Left lung (tissue), 10 donors: ENCODE results near the gene TBC1D14. TPM values are rescaled to one million over a fixed set of nuclear protein-coding genes. Genes with fewer than 3 reads are reported as not detected.

Source experiments
- ATAC-seq: fragments of 200-7000 bp; cut with Tn5 transposase; one replicate; pipeline ENCODE4 v1.9.1; 2020; ENCODE audit warnings: moderate library complexity
- DNase-seq, 4 donors: peaks; one replicate each; pipeline ENCODE4 v3.0.0-alpha.2; 2013 to 2020
- H3K27ac ChIP-seq, 2 donors: fragments of 200-600 bp; sonication (generic) in 1 of 2; one replicate each; pipeline versions ENCODE4 v1.5.0 to v1.8.0; 2020 to 2021
- H3K27me3 ChIP-seq, 2 donors: fragments of 200-600 bp; sonication (generic) in 1 of 2; one replicate each; pipeline versions ENCODE4 v1.5.0 to v1.8.0; 2020 to 2021
- H3K36me3 ChIP-seq, 2 donors: fragments of 200-600 bp; sonication (generic) in 1 of 2; one replicate each; pipeline versions ENCODE4 v1.5.0 to v1.8.0; 2020 to 2021
- H3K4me1 ChIP-seq, 2 donors: fragments of 200-600 bp; one replicate each; pipeline ENCODE4 v1.8.0; 2021
- H3K4me3 ChIP-seq, 2 donors: fragments of 200-600 bp; sonication (generic) in 1 of 2; one replicate each; pipeline versions ENCODE4 v1.5.0 to v1.8.0; 2020 to 2021; ENCODE audit warnings: mild to moderate bottlenecking in 1 of 2
- H3K9me3 ChIP-seq, 2 donors: fragments of 200-600 bp; sonication (generic) in 1 of 2; one replicate each; pipeline versions ENCODE4 v1.5.0 to v1.8.0; 2020 to 2021
- intact Hi-C, 2 donors: fragments of 100-400 bp; cut with DNase I; formaldehyde crosslinking; loops; one replicate each; pipeline versions ENCODE4 v1.11.2 to v1.14.2; 2022
- polyA plus RNA-seq, 6 donors: library from polyadenylated mRNA; unstranded; fragments of 120-200 nt; gene quantifications; one replicate each; pipeline ENCODE4 v1.2.1, GENCODE V29; 2013; ENCODE audit not compliant: insufficient read length in 6 of 6
- total RNA-seq, 2 donors: library from RNA; stranded (reverse); fragmentation: NEBNext Ultra II Directional; extraction: Animal tissue kit (Norgen Biotek cat#: 25700); gene quantifications; one replicate each; pipeline ENCODE4 v1.2.1, GENCODE V29; 2021
- TF ChIP-seq, protein P1 (sequence below), 2 donors: fragments of 200-600 bp; sonication (generic) in 1 of 2; IDR thresholded peaks; one replicate each; pipeline versions ENCODE4 v1.5.0 to v1.8.0; 2021; ENCODE audit warnings: antibody characterized with exemption in 2 of 2
- donor health status: DM: no; HTN: yes; CAD: no.
- donor health status: DM: no; HTN: no; CAD: no.

Gene TBC1D14
- total and polyA plus RNA-seq, 8 donors, result 39.2 to 73.4 (median 45.1) TPM

DNA sequence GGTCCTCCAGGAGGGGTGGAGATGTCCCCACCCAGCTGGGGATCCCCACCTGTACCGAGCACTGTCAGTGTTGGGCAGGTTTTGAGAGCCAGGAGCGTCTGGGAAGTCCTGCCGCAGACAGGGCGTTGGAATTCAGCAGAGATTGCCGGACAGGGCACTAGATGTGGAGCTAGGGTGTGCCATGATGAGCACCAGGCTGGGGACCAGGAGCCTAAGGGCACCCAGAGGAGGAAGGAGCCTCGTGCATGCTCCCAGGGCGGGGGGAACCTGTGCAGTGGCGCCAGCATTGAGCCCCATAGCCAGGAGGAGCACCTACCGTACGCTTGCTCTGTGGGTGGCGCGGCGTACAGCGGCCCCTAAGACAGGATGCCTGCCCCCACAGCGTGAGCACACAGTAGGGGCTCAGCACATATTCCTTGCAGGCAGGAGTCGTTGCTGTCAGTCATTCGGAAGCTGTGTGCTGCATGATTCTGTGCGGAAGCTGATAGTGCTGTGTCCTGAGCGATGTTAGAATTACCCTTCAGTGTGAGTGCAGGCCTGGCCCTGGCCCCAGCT lies 114.8 kb downstream of the TBC1D14 start:
- Histone ChIP-seq H3K27ac (no peak overlapping the region), H3K27me3 (no peaks in the 10 kb centered on the region), H3K36me3 (peaks cover 0 to 89% of the 10 kb centered on the region in 2 donors), H3K9me3 (no peaks in the 10 kb centered on the region), H3K4me1 (no peaks in the 10 kb centered on the region), H3K4me3 (no peak overlapping the region)
- TF ChIP-seq, protein P1, sequence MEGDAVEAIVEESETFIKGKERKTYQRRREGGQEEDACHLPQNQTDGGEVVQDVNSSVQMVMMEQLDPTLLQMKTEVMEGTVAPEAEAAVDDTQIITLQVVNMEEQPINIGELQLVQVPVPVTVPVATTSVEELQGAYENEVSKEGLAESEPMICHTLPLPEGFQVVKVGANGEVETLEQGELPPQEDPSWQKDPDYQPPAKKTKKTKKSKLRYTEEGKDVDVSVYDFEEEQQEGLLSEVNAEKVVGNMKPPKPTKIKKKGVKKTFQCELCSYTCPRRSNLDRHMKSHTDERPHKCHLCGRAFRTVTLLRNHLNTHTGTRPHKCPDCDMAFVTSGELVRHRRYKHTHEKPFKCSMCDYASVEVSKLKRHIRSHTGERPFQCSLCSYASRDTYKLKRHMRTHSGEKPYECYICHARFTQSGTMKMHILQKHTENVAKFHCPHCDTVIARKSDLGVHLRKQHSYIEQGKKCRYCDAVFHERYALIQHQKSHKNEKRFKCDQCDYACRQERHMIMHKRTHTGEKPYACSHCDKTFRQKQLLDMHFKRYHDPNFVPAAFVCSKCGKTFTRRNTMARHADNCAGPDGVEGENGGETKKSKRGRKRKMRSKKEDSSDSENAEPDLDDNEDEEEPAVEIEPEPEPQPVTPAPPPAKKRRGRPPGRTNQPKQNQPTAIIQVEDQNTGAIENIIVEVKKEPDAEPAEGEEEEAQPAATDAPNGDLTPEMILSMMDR (IDR thresholded peaks at IDR 0.05), result no peak
- intact Hi-C loops, result no loop called here
- ATAC-seq (no peak), DNase-seq (no peak)

DNA sequence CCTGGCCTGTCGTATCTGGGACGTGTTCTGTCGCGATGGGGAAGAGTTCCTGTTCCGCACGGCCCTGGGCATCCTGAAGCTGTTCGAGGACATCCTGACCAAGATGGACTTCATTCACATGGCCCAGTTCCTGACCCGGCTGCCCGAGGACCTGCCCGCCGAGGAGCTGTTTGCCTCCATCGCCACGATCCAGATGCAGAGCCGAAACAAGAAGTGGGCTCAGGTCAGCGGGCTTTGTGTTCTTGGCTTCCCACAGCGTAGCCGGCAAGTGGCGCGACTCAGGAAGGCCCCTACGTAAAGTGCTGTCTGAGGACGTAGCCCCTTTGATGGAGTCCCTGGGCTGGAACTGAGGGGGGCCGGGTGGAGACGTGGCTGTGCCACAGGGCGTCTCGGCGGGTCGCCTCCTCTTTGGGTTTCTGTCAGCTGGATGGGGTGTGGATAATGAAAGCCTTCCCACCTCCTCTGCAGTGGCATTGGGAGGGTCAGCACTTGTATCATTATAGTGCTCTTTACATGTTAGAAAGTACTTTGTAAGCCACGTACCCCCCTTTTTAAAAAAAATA lies 115.5 kb downstream of the TBC1D14 start:
- no peak for ATAC-seq
- no peak overlapping the region for H3K4me3 ChIP-seq
- H3K9me3 ChIP-seq, result no peaks in the 10 kb centered on the region
- no peak for DNase-seq
- intact Hi-C loops, result no loop called here
- no peaks in the 10 kb centered on the region for H3K27me3 ChIP-seq
- no peaks in the 10 kb centered on the region for H3K4me1 ChIP-seq
- no peak overlapping the region for H3K27ac ChIP-seq
- peaks cover 0 to 93% of the 10 kb centered on the region in 2 donors for H3K36me3 ChIP-seq
- TF ChIP-seq, protein P1 (IDR thresholded peaks at IDR 0.05), result no peak

DNA sequence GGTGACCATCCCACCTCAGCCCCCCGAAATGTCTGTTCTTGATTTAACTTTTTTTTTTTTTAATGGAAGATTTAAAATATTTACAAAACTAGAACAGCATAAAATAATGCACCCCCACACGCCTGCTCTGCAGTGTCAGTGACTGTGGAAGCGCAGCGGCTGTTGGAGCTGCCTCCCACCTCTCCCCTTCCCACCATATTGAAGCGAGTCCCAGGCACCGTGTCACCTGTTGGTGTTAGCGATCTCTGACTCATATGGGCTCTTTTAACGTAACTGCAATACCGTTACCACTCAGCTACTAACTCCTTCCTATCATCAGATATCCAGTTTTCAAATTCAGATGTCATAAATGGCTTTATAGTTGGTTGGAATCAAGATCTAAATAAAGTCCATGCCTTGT lies 116.5 kb downstream of the TBC1D14 start:
- Histone ChIP-seq H3K4me3 (no peak overlapping the region), H3K9me3 (no peaks in the 10 kb centered on the region), H3K27me3 (no peaks in the 10 kb centered on the region), H3K36me3 (peaks cover 0 to 93% of the 10 kb centered on the region in 2 donors), H3K4me1 (no peaks in the 10 kb centered on the region), H3K27ac (no peak overlapping the region)
- DNase-seq, result no peak
- ATAC-seq, result no peak
- TF ChIP-seq, protein P1 (IDR thresholded peaks at IDR 0.05), result no peak
- intact Hi-C loops, result no loop called here

DNA sequence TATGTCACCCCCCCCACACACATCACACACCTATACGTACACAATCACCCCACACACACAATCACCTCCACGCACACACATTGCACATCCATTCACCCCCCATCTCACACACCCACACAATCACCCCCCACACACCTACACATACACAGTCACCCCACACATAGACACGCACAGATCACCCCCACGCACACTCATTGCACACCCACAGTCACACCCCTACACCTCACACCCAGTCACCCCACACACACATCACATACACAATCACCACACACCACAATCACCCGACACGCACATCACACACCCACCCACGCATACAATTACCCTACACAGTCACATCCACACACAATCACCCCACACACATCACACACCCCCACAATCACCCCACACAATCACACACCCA lies 117.7 kb downstream of the TBC1D14 start:
- Histone ChIP-seq H3K9me3 (no peaks in the 10 kb centered on the region), H3K27ac (no peak overlapping the region), H3K4me3 (no peak overlapping the region), H3K27me3 (no peaks in the 10 kb centered on the region), H3K4me1 (no peaks in the 10 kb centered on the region), H3K36me3 (peaks cover 0 to 93% of the 10 kb centered on the region in 2 donors)
- intact Hi-C loops, result no loop called here
- TF ChIP-seq, protein P1 (IDR thresholded peaks at IDR 0.05), result no peak
- ATAC-seq (no peak), DNase-seq (no peak)

DNA sequence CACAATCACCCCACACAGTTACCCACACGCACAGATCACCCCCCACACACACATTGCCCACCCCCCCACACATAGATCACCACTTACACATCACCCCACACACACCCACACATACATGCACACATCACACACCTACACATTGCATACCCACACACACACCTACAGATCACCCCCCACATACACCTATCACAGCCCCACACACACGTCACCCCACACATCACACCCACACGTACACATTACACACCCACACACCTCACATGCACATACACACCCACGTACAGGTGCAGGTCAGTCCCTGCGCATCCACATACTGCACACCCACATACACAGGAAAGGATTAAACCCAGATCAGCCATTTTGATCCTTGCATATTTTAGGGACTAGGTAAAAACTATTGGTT lies 118.3 kb downstream of the TBC1D14 start:
- no peak for DNase-seq
- peaks cover 0 to 93% of the 10 kb centered on the region in 2 donors for H3K36me3 ChIP-seq
- H3K9me3 ChIP-seq, result no peaks in the 10 kb centered on the region
- H3K4me1 ChIP-seq, result no peaks in the 10 kb centered on the region
- ATAC-seq, result no peak
- no peak overlapping the region for H3K27ac ChIP-seq
- no peaks in the 10 kb centered on the region for H3K27me3 ChIP-seq
- TF ChIP-seq, protein P1 (IDR thresholded peaks at IDR 0.05), result no peak
- intact Hi-C loops, result no loop called here
- no peak overlapping the region for H3K4me3 ChIP-seq
